HepG2 (cell line): ENCODE data around the gene TNP2. TPM values are rescaled to one million over a fixed set of nuclear protein-coding genes. Genes with fewer than 3 reads are reported as not detected.

Experiments used
- AGO2 ChIP-seq: fragments of 200-400 bp; formaldehyde crosslinking; optimal IDR thresholded peaks from 2 replicates; pipeline ENCODE3; 2017; ENCODE audit warnings: mild to moderate bottlenecking, low read depth, low read length, moderate library complexity
- ARID3A ChIP-seq: IDR thresholded peaks from 2 replicates; pipeline ENCODE4 v1.6.1; 2012; ENCODE audit warnings: low read depth, low read length, improper control_type of control experiment
- BCL3 ChIP-seq: sonication (generic); formaldehyde crosslinking; IDR thresholded peaks from 2 replicates; pipeline ENCODE4 v1.5.1; 2020; ENCODE audit warnings: mild to moderate bottlenecking, missing genetic modification reagents, moderate library complexity
- DPF2 ChIP-seq: sonication (generic); formaldehyde crosslinking; IDR thresholded peaks from 2 replicates; pipeline ENCODE4 v1.4.0; 2020; ENCODE audit warnings: mild to moderate bottlenecking, low read depth, missing genetic modification reagents, borderline replicate concordance
- MTA1 ChIP-seq: sonication (generic); formaldehyde crosslinking; IDR thresholded peaks from 2 replicates; pipeline ENCODE4 v1.4.0; 2020; ENCODE audit warnings: missing genetic modification reagents, mild to moderate bottlenecking, borderline replicate concordance
- PATZ1 ChIP-seq: sonication (generic); formaldehyde crosslinking; IDR thresholded peaks from 2 replicates; pipeline ENCODE4 v1.4.0; 2020; ENCODE audit warnings: missing genetic modification reagents
- PRDM10 ChIP-seq: sonication (generic); formaldehyde crosslinking; IDR thresholded peaks from 2 replicates; pipeline ENCODE4 v1.4.0; 2020; ENCODE audit warnings: low read depth, missing genetic modification reagents
- PRDM4 ChIP-seq: sonication (generic); formaldehyde crosslinking; IDR thresholded peaks from 2 replicates; pipeline ENCODE4 v1.9.0; 2021; ENCODE audit warnings: missing genetic modification reagents, borderline replicate concordance
- REXO4 ChIP-seq: sonication (generic); formaldehyde crosslinking; IDR thresholded peaks from 2 replicates; pipeline ENCODE4 v1.8.0; 2022; ENCODE audit warnings: missing genetic modification reagents, mild to moderate bottlenecking, borderline replicate concordance
- SNAPC2 ChIP-seq: sonication (generic); formaldehyde crosslinking; IDR thresholded peaks from 2 replicates; pipeline ENCODE4 v1.8.1; 2022; ENCODE audit warnings: mild to moderate bottlenecking, missing genetic modification reagents
- SP2 ChIP-seq: sonication (generic); formaldehyde crosslinking; IDR thresholded peaks from 2 replicates; pipeline ENCODE4 v1.5.1; 2020; ENCODE audit warnings: mild to moderate bottlenecking, missing genetic modification reagents
- TAF1 ChIP-seq: sonication (generic); formaldehyde crosslinking; IDR thresholded peaks from 2 replicates; pipeline ENCODE4 v1.4.0; 2020; ENCODE audit warnings: missing genetic modification reagents
- U2AF2 ChIP-seq: fragments of 200-400 bp; formaldehyde crosslinking; IDR thresholded peaks from 2 replicates; pipeline ENCODE4 v1.6.1; 2017; ENCODE audit warnings: low read depth, mild to moderate bottlenecking, low read length
- XRCC5 ChIP-seq: fragments of 200-400 bp; formaldehyde crosslinking; optimal IDR thresholded peaks from 2 replicates; pipeline ENCODE3; 2017; ENCODE audit warnings: mild to moderate bottlenecking, low read length
- ZNF234 ChIP-seq: sonication (generic); formaldehyde crosslinking; conservative IDR thresholded peaks from 2 replicates; pipeline ENCODE4 v1.5.1; 2020; ENCODE audit warnings: mild to moderate bottlenecking, missing genetic modification reagents
- ZNF33A ChIP-seq: sonication (generic); formaldehyde crosslinking; IDR thresholded peaks from 2 replicates; pipeline ENCODE4 v1.5.1; 2020; ENCODE audit warnings: missing genetic modification reagents, mild to moderate bottlenecking, moderate library complexity, borderline replicate concordance
- ZNF678 ChIP-seq: sonication (generic); formaldehyde crosslinking; IDR thresholded peaks from 2 replicates; pipeline ENCODE4 v1.4.0; 2020; ENCODE audit warnings: mild to moderate bottlenecking, missing genetic modification reagents
- polyA plus RNA-seq, 8 experiments: library from polyadenylated mRNA; depleted of rRNA in 3 of 8; stranded (reverse) in 7 of 8; unstranded in 1 of 8; fragments of >200 nt; fragmentation: Illumina TruSeq in 4 of 8; extraction: Trizol in 4 of 8; gene quantifications; 2 replicates each; pipeline versions ENCODE4 v1.2.1 to v1.2.3, GENCODE V29; 2011 to 2016; ENCODE audit warnings: low read depth in 4 of 8, missing spikeins in 1 of 8, mixed read lengths in 1 of 8; ENCODE audit not compliant: insufficient read depth in 1 of 8
- total RNA-seq, 5 experiments: library from RNA; depleted of rRNA; stranded (reverse); fragments of >200 nt; fragmentation: Illumina TruSeq; extraction: Trizol; gene quantifications; 2 replicates each; pipeline ENCODE4 v1.2.3, GENCODE V29; 2016; ENCODE audit warnings: low read depth in 1 of 5

Gene TNP2
- total and polyA plus RNA-seq, 2 of the 13 experiments (the other 11 are each of a cell fraction or from before 2014, with no cell fraction given): not detected

- TF ChIP-seq PATZ1 (CRISPR knock-in tag): no peak
- peak; percentile 13 for TF ChIP-seq XRCC5
- peak; percentile 7 for TF ChIP-seq ZNF234 (CRISPR knock-in tag)
- TF ChIP-seq U2AF2: no peak
- peak; percentile 96 for TF ChIP-seq AGO2
- peak; percentile 11; the same call in 1 of the 2 replicates for TF ChIP-seq DPF2 (CRISPR knock-in tag)
- no peak for TF ChIP-seq TAF1 (CRISPR knock-in tag)
- TF ChIP-seq MTA1: no peak
- no peak for TF ChIP-seq PRDM10 (CRISPR knock-in tag)
- no peak for TF ChIP-seq PRDM4 (CRISPR knock-in tag)
- TF ChIP-seq ARID3A: no peak
- 0 out of 2 replicates have a peak, but pooled peaks have one; percentile 12 for TF ChIP-seq SP2
- TF ChIP-seq REXO4 (CRISPR knock-in tag): no peak
- no peak for TF ChIP-seq ZNF678 (CRISPR knock-in tag)
- TF ChIP-seq SNAPC2 (CRISPR knock-in tag): 0 out of 2 replicates have a peak, but pooled peaks have one; percentile 9
- no peak for TF ChIP-seq BCL3 (CRISPR knock-in tag)
- peak; percentile 99; the same call in 1 of the 2 replicates for TF ChIP-seq ZNF33A (CRISPR knock-in tag)
Measured at GRCh38 chr16:11256661-11257130, 12.4 kb downstream of the TNP2 start (continued).
